GM21723 (cell line): ENCODE data around the gene INSC.

ENCODE experiments used
- ATAC-seq: cut with Tn5 transposase; IDR thresholded peaks from one replicate; pipeline ENCODE4 v1.9.1; 2021; ENCODE audit warnings: mild to moderate bottlenecking, moderate library complexity; ENCODE audit not compliant: unreplicated experiment

The INSC gene

DNA sequence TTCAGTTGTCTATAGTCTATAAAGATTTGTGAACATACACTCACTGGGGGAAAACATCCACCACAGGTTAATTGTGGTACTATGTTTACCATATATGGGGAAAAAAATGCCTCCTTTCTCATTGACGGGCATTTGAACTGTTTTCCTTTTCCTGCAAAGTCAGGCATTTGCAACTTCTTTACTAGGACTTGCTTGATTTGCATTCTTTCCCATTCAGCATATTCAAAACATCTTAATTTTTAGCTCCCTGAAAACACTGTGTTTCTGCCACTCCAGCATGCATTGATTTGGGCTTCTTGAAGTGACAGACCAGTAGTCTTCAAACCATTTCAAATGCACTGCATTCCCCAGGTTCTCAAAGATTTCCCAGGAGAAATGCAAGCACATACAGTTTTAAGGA lies 67.6 kb downstream of the INSC start:
- no peak for ATAC-seq

DNA sequence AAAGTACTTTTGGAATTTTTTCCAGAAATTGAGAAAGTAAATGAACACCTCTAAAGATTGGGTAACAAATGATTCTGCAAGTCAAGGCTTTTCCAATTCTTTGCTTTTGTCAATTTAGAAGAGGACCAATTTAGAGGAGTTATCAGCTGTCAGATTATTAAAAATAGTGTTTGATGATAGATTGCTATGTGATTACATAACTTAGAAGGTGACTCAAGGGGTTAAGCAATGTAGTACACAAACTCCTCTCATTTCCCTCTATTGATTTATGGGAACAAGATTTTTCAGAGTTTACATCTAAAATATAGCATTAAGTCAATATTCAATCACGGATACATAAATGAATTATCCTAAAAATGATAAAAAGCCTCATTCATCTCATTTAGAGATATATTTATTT lies 70.3 kb downstream of the INSC start:
- no peak for ATAC-seq

DNA sequence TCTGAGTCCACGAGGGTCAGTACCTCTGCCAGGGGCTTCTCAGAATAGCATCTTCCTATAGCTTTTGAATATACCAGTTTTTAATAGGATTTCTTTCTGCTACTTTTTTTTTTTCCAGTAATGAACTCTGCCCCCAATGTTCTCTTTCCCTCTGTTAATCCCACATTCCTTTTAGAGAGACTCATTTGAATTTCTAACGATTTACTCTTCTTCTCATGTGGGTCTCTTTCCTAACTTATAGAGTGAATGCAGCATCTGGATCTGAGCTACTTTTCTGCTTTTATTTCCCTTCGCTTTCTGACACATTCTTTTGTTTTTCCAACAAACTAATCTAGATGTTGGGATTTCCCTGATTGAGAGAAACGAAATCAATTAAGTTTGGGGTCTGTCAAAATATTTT lies 71.4 kb downstream of the INSC start:
- no peak for ATAC-seq

DNA sequence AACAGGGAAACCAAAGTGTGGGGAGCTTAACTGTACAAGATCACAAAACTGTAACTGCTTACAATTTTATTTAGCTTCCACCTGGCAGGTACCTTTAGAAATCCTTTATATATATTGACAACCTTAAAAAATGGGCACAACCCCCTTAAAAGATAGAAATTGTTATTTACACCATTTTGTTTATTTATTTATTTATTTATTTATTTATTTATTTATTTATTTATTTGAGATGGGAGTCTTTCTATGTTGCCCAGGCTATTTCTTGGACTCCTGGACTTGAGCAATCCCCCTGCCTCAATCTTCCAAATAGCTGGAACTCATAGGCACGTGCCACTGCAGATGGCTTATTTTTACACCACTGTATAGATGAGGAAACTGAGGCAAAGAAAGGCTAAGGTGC lies 74.5 kb downstream of the INSC start:
- ATAC-seq = no peak

DNA sequence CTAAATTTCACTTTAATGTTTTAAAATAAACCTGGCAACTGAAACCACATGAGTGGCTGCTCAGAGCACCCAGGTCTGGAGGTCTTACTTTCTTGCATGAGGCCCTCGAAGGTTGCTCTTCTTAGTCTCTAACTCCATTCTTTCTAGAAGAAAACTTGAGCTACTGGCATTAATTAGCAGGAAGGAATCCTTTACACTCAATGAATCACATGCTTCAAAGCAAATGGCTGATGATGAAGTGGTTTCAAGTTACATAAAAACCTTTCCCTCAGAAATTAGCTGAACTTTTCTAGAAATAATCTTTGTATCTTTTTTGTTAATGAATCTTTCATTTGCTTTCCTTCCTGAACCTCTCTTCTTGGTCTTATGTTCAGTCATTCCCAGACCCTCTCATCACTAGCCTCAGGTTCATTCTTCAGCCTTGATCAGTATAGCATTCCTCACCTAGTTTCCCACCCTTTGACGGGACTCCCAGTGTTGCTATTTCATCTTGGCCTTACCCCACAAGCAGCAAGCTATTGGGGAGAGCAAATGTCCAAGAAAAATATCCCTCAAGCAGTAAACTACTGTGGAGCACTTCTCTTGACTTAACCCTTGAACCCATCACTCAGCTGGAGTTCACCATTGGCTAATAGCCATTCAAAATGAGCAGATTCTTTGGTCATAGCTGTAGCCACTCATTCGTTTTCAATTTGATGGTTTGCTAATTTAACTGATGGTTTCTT lies 75.1 kb downstream of the INSC start:
- ATAC-seq = no peak

DNA sequence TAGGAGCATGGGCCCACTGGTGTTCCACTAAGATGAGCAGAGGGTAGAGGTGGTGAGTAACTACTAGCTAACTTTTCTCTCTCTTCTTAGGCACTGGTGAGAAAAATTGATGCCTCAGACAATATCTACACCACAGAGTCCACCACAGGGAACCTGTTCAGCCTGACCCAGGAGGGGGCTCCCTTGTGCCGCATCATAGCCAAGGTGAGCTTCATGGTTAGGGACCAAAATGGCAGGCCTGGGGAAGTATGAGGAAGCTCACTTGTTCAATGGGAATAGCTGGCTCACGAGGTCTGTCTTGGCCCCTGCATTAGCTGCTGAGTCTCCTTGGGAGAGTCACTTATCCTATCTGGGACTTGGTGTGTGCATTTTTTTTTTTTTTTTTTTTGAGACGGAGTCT lies 75.9 kb downstream of the INSC start:
- no peak for ATAC-seq

DNA sequence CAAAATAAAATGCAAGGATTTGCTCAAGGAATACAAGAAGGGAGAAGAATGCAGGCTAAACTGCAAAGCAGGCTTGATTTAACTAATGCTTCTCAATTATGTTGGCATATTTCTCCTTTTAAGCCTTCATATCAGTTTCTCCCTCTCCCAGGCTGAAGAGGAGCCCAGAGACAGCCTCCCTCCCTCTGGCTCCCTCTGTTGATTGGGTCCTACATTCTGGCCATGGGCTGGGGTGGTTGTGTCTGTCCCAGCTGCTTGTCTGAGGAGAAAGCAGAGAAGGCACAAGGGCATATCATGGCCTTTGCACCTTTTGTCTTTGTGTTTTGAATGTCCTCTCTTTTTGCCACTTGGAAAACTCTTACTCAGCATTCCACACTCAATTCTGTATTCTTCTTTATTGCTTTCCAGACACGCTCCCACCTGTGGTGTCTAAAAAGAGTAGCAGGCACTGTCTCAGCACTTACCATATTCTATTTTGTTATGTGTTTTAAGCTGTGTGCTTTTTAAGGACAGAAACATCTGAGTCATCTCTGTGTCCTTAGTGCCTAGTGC lies 77.4 kb downstream of the INSC start:
- ATAC-seq = no peak

DNA sequence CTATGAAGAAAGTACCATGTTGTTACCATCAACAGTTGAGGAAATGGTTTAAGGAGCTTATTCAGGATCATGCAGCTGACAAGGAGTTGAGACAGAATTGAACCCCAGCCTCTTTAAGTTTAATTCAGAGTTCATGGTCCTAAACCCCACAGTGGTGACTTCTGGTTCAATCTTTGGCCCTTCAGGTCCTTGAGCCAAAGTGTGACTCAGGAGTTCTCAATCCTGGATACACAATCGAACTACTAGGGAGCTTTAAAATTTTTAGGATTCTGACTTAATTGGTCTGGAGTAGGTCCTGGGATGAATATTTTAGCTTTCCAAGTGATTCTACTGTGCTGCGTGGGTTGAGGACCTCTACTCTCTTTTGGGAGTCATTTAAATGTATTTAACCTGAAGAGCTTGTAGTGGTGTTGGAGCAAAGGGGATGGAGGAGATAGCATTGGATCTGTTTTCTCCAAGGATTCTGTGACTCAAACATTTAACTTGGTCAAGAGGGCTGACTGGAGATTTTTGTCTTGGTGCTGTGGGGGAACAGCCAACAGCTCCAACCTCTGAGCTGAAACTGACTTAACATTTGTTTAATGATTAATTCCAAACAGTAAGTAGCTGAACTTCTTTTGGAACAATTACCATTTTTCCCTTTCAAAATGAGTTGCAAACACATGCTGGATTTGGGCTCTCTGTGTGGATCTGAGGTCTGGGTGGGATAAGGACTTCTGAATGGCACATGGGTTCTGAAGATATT lies 80.1 kb downstream of the INSC start:
- ATAC-seq = no peak

DNA sequence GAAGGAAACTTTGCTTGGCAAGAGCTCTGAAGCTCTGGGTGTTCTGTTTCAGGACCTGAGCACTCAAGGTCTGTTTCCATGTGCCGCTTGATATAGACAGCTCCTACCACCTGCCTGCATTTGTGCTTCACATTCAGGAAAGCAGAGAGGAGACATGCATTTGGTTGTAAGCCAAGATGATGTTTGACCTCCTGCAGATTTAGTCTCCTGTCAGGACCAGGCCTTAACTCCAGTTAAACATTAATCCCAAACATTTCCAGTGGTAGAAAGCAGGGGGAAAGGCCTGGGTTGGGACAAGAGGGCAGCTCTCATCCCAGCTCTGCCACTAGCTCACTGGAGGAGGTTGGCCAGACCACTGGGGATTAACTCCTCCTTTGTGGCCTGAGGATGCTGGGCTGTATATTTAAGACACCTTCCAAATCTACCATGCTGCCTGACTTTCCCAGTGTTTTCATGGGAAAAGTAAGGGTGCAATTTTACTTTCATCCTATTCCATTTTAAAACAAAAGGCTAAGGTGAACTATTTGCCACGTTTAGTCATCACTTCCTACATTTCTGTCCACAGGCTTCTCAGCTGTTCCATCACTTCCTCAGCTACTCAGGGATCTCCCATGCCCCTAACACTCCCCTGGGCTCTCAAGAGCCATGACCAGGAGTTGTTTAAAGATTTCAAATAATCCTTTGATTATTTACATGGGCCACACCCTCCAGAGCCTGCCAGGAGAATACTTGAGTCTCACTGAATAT lies 80.9 kb downstream of the INSC start:
- no peak for ATAC-seq

DNA sequence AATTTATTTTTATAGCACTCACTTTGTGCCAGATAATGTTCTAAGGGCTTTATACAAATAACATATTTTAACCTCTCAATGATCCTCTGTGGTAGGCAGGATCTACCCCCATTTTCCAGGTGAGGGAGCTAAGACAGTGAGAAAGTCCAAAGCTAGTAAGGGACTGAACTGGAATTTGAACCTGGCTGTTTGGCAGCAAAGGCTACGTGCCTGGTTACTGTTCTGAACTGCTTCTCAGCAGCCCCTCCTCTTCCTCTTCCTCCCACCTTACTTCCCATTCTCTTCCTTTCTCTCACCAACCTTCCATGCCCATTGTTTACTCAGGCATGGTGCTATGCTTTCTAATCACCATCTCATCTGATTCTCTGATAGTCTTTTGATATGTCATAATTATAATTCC lies 82.0 kb downstream of the INSC start:
- no peak for ATAC-seq

DNA sequence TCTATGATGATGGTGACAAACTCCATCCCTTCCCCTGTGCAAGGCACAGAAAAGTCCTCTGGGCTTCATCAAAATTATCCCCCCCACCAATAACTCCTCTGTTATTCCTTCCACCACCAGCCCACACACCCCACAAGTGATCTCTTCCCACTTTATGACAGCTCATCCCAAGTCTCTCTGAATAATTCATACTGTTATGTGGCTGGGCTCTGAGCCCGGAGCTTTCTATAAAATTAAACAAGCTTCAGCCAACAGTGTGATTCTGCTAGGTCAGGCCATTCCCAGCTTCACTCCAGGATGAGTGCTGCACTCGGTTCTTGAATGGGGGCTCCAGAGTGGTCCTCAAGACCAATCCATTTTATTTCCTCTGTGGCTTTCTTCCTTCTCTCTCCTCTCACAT lies 83.0 kb downstream of the INSC start:
- ATAC-seq = no peak

DNA sequence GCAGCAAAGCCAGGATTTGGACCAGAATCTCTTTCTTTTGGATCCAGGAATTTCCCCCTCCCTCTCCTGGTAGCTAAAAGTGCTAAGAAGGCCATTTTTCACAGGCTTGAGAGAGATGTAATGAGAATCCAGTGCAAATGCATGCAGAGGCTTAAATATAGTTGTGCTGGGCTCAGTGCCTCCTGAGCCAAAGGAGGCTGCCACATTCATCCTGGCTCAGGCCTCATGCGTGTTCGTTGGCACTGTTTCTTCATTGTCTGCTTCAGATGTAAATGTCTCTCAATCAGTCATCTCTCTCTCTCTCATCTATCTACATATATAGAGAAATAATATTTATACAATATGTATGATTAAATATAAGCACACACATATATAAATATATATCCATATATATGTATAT lies 83.6 kb downstream of the INSC start:
- ATAC-seq = no peak

DNA sequence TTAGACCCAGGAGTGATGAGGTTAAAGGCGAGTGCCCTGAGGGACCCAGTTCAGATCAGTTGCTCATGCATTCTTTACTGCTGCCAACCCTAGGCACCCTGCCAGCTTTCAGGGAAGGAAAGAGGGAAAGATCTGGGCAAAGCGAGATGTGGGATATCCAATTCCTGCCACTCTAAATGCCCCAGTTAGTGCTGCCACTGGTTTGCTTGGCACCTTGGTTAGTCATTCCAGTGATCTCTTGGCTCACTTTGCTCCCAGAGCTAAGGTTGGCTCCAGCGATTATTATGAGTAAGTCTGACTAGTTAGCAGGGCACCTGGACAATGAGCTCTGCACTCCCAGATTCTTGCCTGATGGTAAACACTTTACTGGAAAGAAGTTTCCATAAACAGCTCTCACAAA lies 85.0 kb downstream of the INSC start:
- no peak for ATAC-seq

DNA sequence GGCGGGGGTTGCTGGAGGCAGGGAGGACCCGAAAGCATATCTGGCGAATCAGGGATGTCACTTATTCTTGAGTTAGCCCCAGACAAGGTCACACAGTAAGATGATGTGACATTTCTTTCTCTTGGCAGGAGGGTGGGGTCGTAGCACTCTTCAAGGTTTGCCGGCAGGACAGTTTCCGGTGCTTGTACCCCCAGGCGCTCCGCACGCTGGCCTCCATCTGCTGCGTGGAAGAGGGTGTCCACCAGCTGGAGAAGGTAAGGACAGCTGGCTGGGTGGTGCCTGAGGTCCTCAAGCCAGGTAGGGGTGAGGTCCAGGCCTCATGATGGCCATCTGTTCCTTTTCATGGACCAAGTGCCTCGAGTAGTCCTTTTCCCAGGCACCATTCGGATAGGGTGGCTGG lies 86.0 kb downstream of the INSC start:
- no peak for ATAC-seq

DNA sequence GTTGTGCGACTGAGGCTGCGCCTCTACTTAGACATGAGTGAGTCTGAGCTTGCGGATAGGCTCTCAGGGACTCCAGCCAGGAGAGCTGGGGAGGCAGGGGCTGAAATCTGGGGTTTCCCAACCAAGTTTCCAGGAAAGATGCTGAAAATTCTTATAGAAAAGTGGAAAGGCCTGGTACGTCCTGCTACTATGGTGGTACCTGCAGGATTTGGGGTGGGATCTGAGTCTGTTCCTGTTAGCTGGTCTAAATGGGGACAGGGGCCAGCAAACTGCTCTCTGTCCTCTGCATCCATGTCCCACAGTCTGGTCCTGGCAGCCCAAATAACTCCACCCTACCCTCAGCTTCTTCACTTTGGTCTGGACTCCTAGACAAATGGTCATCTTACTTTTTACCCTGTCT lies 86.9 kb downstream of the INSC start:
- ATAC-seq = no peak

DNA sequence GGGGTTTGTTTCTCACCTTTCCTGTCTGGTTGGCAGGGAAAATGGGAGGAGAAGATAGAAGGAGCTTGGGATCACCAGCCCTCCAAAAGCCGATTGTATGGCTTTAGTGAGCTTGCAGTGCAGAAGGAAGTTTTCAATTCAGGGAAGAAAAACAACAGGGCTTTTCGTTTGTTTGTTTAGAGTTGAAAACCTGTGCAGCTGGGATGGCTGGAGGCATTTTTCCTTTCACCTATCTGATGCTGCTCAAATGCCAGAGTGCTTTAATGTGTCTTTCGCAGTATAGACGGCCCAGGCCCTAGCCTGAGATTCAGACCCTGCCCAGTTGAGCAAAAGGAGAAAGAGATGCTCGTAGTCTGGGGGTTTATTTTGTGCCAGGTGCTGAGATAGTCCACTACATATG lies 87.9 kb downstream of the INSC start:
- ATAC-seq = no peak

DNA sequence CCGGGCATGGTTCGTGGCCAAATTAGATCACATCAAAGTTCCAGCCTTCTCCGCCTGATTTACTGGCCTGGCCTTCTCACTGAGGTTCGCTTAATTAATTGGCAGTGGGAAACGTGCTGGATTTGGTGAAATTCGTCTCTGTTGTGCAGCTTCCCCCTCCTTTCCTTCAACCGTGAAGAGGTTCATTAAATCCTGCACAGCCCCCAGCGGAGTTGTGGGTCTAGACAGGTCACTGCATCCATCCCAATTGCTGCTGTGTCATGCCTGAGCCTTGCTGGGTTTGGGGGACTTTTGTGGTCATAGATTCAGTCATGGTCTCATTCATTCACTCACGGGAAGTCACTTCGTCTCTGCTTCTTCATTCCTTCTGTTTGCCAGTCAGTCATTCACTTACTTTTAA lies 90.0 kb downstream of the INSC start:
- no peak for ATAC-seq

DNA sequence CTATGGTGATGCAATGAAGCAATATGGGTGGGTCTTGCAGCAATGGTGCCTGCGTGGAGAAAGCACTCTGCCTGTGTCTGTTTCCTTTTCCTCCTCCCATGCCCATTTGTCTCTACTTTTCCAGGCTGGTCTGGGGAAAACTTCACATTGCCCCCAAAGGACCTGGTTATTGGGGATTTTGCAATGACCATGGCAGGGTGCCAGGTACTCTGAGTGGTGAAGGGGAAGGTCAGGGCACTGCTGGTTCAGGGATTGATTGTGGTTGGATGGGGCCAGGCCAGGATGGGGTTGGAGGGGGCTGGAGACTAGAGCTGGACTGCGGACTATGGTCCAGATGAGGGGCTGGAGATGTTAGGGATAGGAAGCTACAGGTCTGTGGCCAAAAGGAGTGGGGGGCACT lies 92.1 kb downstream of the INSC start:
- no peak for ATAC-seq

DNA sequence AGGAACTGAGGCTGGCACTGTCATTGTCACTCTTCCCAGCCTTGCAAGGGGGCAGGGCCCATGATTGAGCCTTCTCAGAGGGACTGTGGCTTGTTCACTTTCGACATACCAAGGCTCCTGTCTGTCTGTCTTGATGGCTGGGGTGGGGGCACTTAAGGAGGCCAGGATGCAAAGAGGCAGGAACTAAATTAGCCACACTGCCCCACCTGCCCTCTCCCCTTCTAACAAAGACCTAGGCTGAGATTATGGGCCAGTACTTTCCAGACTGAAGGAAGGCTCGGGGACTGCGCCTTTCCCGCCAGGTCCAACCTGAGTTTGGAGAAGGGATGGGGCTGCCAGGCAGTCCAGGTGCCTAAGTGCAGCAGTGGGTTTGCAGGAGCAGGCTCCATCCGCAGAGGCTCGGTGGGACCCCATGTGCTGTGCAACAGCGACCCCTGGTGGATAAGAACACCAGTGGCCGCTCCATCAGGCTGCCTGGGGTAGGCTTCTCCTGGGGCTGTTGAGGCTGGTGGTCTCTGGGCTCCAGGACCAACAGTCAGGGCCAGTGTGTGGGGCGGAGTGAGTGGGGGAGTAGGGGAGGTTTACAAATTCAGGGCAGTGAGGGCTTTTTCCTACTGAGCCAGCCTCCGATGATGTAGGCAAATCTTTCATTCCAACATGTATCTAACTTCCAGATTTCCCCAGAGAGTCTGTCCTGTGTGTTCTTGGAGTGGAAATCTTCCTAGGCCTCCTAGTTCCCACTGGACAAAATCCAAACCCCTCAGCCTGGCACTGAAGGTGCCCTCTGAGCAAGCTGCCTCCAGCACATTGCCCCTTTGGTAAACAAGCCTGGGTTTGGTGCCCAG lies 93.9 kb downstream of the INSC start:
- peak; percentile 97 for ATAC-seq

DNA sequence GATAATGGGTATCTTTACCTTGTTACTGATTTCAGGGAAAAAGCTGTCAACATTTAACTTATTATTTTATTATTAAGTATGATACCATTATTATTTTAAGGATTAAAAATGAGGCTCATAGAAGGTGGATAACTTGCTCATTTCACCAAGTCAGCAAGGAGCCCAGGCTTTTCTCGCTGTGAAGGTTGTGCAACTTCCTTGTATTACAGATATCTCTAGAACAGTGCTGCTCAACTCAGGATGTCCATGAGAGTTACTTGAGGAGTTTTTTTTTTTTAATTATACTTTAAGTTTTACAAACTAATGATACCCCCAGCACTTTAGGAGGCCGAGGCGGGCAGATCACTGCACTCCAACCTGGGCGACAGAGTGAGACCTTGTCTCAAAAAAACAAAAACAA lies 98.2 kb downstream of the INSC start:
- no peak for ATAC-seq
